H1 (cell line): ENCODE results near the gene SYNRG. TPM values are rescaled to one million over a fixed set of nuclear protein-coding genes. Genes with fewer than 3 reads are reported as not detected.

Experiments
- CTCF ChIA-PET: fragments of 300-600 bp; sonication (Branson Sonifier 250); formaldehyde crosslinking; loops from one replicate; lab custom pipeline; 2021; ENCODE audit not compliant: partially characterized antibody; lab: Charles Lee
- POLR2A ChIA-PET: fragments of 300-600 bp; sonication (Branson Sonifier 250); formaldehyde crosslinking; loops from one replicate; lab custom pipeline; 2021; ENCODE audit warnings: inconsistent platforms; ENCODE audit not compliant: partially characterized antibody; lab: Charles Lee
- DNase-seq, 2 experiments: peaks; one replicate each; pipeline versions ENCODE4 v3.0.0 to v3.0.0-alpha.2; 2010 to 2022; ENCODE audit warnings: low spot score in 2 of 2, low read depth in 1 of 2, mixed read lengths in 1 of 2
- FAIRE-seq: peaks from 2 replicates; lab custom pipeline; 2011; peaks lifted over from hg19 to GRCh38; lab: Jason Lieb, UNC
- H2AFZ ChIP-seq: 2 replicates; pipeline ENCODE4 v1.8.1; 2012; ENCODE audit warnings: low read length, inconsistent platforms
- H2AK5ac ChIP-seq: 2 replicates; pipeline ENCODE4 v1.6.1; 2013; ENCODE audit warnings: low read depth, low read length
- H2BK120ac ChIP-seq: replicated peaks from 2 replicates; pipeline ENCODE3; 2013; ENCODE audit warnings: low read depth, low read length, inconsistent platforms
- H2BK12ac ChIP-seq: 2 replicates; pipeline ENCODE4 v1.6.1; 2013; ENCODE audit warnings: low read depth, low read length
- H2BK15ac ChIP-seq: 2 replicates; pipeline ENCODE4 v1.6.1; 2013; ENCODE audit warnings: low read length
- H2BK20ac ChIP-seq: 2 replicates; pipeline ENCODE4 v1.6.1; 2013; ENCODE audit warnings: low read length
- H2BK5ac ChIP-seq: 2 replicates; pipeline ENCODE4 v1.6.1; 2013; ENCODE audit warnings: low read depth, low read length
- H3K14ac ChIP-seq: 2 replicates; pipeline ENCODE4 v1.6.1; 2013; ENCODE audit warnings: inconsistent platforms; ENCODE audit not compliant: insufficient read length
- H3K18ac ChIP-seq: 2 replicates; pipeline ENCODE4 v1.6.1; 2013; ENCODE audit warnings: low read length; ENCODE audit errors: extremely low read depth
- H3K23ac ChIP-seq: 2 replicates; pipeline ENCODE4 v1.6.1; 2013; ENCODE audit warnings: inconsistent platforms; ENCODE audit not compliant: insufficient read length
- H3K23me2 ChIP-seq: 2 replicates; pipeline ENCODE4 v1.6.1; 2013; ENCODE audit warnings: low read depth, low read length
- H3K27ac ChIP-seq: 2 replicates; pipeline ENCODE4 v1.6.1; 2011; ENCODE audit warnings: low read depth, low read length, inconsistent platforms
- H3K27me3 ChIP-seq, 4 experiments: replicated peaks in 1 of 4; 1 replicate in 1 of 4; 2 replicates in 3 of 4; pipeline versions ENCODE4 v1.6.1 to v1.8.1; 2011 to 2013; ENCODE audit warnings: low read length in 3 of 4, mild to moderate bottlenecking in 3 of 4, inconsistent platforms in 2 of 4, mixed read lengths in 2 of 4, moderate library complexity in 1 of 4; ENCODE audit not compliant: control insufficient read depth in 3 of 4, insufficient read depth in 3 of 4; ENCODE audit errors: extremely low read depth in 1 of 4
- H3K36me3 ChIP-seq, 4 experiments: 2 replicates each; pipeline versions ENCODE4 v1.6.1 to v1.8.1; 2011 to 2013; ENCODE audit warnings: mild to moderate bottlenecking in 4 of 4, low read length in 3 of 4, moderate library complexity in 2 of 4, control low read depth in 1 of 4, inconsistent platforms in 1 of 4; ENCODE audit not compliant: insufficient read depth in 4 of 4, control insufficient read depth in 2 of 4
- H3K4ac ChIP-seq: replicated peaks from 2 replicates; pipeline ENCODE3; 2013; ENCODE audit warnings: low read length, low read depth, mixed read lengths, inconsistent platforms; ENCODE audit not compliant: insufficient read length
- H3K4me1 ChIP-seq, 4 experiments: replicated peaks in 1 of 4; 1 replicate in 1 of 4; 2 replicates in 3 of 4; pipeline versions ENCODE4 v1.6.1 to v1.8.1; 2011 to 2013; ENCODE audit warnings: low read length in 3 of 4, inconsistent platforms in 2 of 4, mixed read lengths in 1 of 4; ENCODE audit not compliant: insufficient read depth in 4 of 4, control insufficient read depth in 3 of 4
- H3K4me2 ChIP-seq, 2 experiments: 2 replicates each; pipeline versions ENCODE4 v1.6.1 to v1.8.1; 2011 to 2013; ENCODE audit warnings: low read depth in 2 of 2, low read length in 2 of 2, control low read depth in 1 of 2, inconsistent platforms in 1 of 2, mild to moderate bottlenecking in 1 of 2; ENCODE audit not compliant: insufficient read depth in 1 of 2
- H3K4me3 ChIP-seq, 4 experiments: fragments of 200-600, 300-600 bp in 1 of 4; sonication (generic), shearing (Covaris generic), sonication (Bioruptor Twin) in 1 of 4; 2 replicates each; pipeline versions ENCODE4 v1.5.1 to v1.8.1; 2011 to 2016; ENCODE audit warnings: low read length in 4 of 4, low read depth in 3 of 4, control low read depth in 2 of 4, inconsistent platforms in 2 of 4, mild to moderate bottlenecking in 2 of 4, mixed read lengths in 1 of 4, moderate library complexity in 1 of 4; ENCODE audit not compliant: insufficient read depth in 2 of 4; ENCODE audit errors: extremely low read depth in 1 of 4
- H3K56ac ChIP-seq: replicated peaks from 2 replicates; pipeline ENCODE3; 2013; ENCODE audit warnings: low read depth, mild to moderate bottlenecking, mixed read lengths, low read length, inconsistent platforms; ENCODE audit not compliant: insufficient read length
- H3K79me1 ChIP-seq: 2 replicates; pipeline ENCODE4 v1.6.1; 2013; ENCODE audit warnings: low read depth, low read length, control low read depth
- H3K79me2 ChIP-seq, 2 experiments: 2 replicates each; pipeline versions ENCODE4 v1.6.1 to v1.8.1; 2012 to 2013; ENCODE audit warnings: low read length in 2 of 2, mild to moderate bottlenecking in 2 of 2, inconsistent platforms in 1 of 2; ENCODE audit not compliant: insufficient read depth in 2 of 2, control insufficient read depth in 1 of 2
- H3K9ac ChIP-seq, 4 experiments: replicated peaks in 1 of 4; 1 replicate in 1 of 4; 2 replicates in 3 of 4; pipeline versions ENCODE4 v1.6.1 to v1.8.1; 2011 to 2013; ENCODE audit warnings: low read depth in 3 of 4, low read length in 3 of 4, control low read depth in 2 of 4, mild to moderate bottlenecking in 2 of 4, moderate library complexity in 2 of 4, inconsistent platforms in 1 of 4; ENCODE audit errors: extremely low read depth in 1 of 4
- H3K9me3 ChIP-seq, 2 experiments: 2 replicates each; pipeline versions ENCODE4 v1.6.1 to v1.8.1; 2012 to 2013; ENCODE audit warnings: mild to moderate bottlenecking in 2 of 2, moderate library complexity in 2 of 2, control low read depth in 1 of 2, inconsistent platforms in 1 of 2, low read depth in 1 of 2, low read length in 1 of 2, mixed read lengths in 1 of 2; ENCODE audit not compliant: insufficient read depth in 2 of 2
- H4K20me1 ChIP-seq, 2 experiments: replicated peaks in 1 of 2; 2 replicates each; pipeline versions ENCODE3 to v1.8.1; 2011 to 2013; ENCODE audit warnings: inconsistent platforms in 2 of 2, low read length in 2 of 2, mild to moderate bottlenecking in 1 of 2; ENCODE audit not compliant: insufficient read depth in 2 of 2, control insufficient read depth in 1 of 2
- H4K5ac ChIP-seq: 2 replicates; pipeline ENCODE4 v1.6.1; 2013; ENCODE audit warnings: low read length, low read depth, mixed read lengths, inconsistent platforms; ENCODE audit not compliant: insufficient read length
- H4K8ac ChIP-seq: 2 replicates; pipeline ENCODE4 v1.8.0; 2013; ENCODE audit warnings: mild to moderate bottlenecking, moderate library complexity, low read length, inconsistent platforms; ENCODE audit not compliant: insufficient read depth; ENCODE audit errors: extremely low read depth
- H4K91ac ChIP-seq: replicated peaks from 2 replicates; pipeline ENCODE3; 2013; ENCODE audit warnings: low read length, mixed read lengths, inconsistent platforms; ENCODE audit not compliant: insufficient read length
- MAFK ChIP-seq: IDR thresholded peaks from 2 replicates; pipeline ENCODE4 v1.6.1; 2012; ENCODE audit warnings: low read depth, mild to moderate bottlenecking, improper control_type of control experiment, low read length
- RNF2 ChIP-seq: fragments of 200-900, 300-1000 bp; sonication (generic); IDR thresholded peaks from 2 replicates; pipeline ENCODE4 v1.7.1; 2016; ENCODE audit warnings: borderline replicate concordance, low read depth, mild to moderate bottlenecking, antibody characterized with exemption, low read length; ENCODE audit not compliant: poor library complexity, severe bottlenecking; ENCODE audit errors: missing control alignments
- SP2 ChIP-seq: IDR thresholded peaks from 2 replicates; pipeline ENCODE4 v1.6.1; 2012; ENCODE audit warnings: mild to moderate bottlenecking, low read length, inconsistent platforms
- WGBS, 2 experiments: shearing (Covaris generic) in 1 of 2; methylation state at CpG; one replicate each; pipeline versions ENCODE4 v1.1.6 to v1.1.7; 2013 to 2015; ENCODE audit warnings: low lambda C conversion rate in 2 of 2, mixed read lengths in 2 of 2, inconsistent platforms in 1 of 2, low coverage in 1 of 2, missing lambda C conversion rate in 1 of 2; ENCODE audit not compliant: insufficient replicate concordance in 2 of 2, insufficient coverage in 1 of 2, insufficient read length in 1 of 2; ENCODE audit errors: extremely low coverage in 1 of 2, missing lambda C conversion rate in 1 of 2; 5-methylcytosine and 5-hydroxymethylcytosine counted together
- polyA plus RNA-seq, 7 experiments: library from polyadenylated mRNA; depleted of rRNA in 3 of 7; stranded (reverse) in 5 of 7; unstranded in 2 of 7; fragments of >200 nt in 5 of 7; fragments of 200-250 nt in 2 of 7; gene quantifications; 1 replicate in 5 of 7; 2 replicates in 1 of 7; 4 replicates in 1 of 7; pipeline versions ENCODE4 v1.2.1 to v1.2.3, GENCODE V29; 2011 to 2013; ENCODE audit warnings: missing spikeins in 2 of 7, mixed read lengths in 2 of 7
- total RNA-seq: library from RNA; stranded (reverse); fragmentation: NEBNext Ultra II Directional; extraction: Animal tissue kit (Norgen Biotek cat#: 25700); gene quantifications from 2 replicates; pipeline ENCODE4 v1.2.1, GENCODE V29; 2021

SYNRG gene
- total and polyA plus RNA-seq, 2 of the 8 experiments (the other 6 are each of a cell fraction or from before 2014, with no cell fraction given): 7.7 to 31.7 TPM

DNA sequence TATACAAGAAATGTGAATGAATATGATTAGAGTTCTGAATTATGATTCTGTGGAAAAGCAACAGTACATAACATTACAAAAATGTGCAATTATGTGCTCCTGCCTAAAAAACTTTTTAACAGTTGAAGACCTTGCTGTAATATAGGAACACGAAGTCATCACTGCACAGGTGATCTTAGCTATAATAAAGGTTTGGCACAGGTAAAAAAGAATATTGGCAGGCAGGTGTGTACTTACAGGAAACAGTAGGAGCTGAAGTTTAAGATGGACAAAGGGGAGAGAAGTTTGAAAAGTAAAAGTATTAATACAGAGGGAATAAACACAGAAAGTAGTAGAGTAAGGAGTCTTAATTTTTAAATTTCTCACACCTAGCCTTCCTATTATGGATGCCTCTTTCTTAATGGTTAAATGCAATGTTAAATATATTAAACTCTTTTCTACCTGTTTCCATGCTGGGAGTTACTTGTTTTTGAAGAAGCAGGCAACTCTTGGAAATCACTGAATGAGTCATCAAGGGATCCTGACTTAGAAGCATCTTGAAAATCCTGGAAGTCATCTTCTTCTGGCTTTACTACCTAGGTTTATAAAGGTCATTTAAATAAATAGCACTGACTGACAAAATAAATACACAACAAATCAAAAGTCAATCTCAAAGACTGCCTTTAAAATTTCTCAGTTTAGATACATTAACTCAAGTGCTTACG lies 40.7 kb downstream of the SYNRG start:
- no peaks in the 10 kb centered on the region for H3K4me1 ChIP-seq
- FAIRE-seq: no peak
- TF ChIP-seq RNF2 (no peak), MAFK (no peak), SP2 (no peak)

More for the DNA sequence above, 40.7 kb downstream of the SYNRG start:
- Histone ChIP-seq H3K14ac (no peak overlapping the region), H2BK5ac (no peak overlapping the region), H2BK20ac (no peak overlapping the region), H3K9ac (no peak overlapping the region), H3K23me2 (no peaks in the 10 kb centered on the region), H3K9me3 (no peaks in the 10 kb centered on the region), H2BK12ac (no peak overlapping the region), H3K56ac (no peak overlapping the region), H3K4me2 (no peak overlapping the region), H4K91ac (no peak overlapping the region), H2AFZ (no peak overlapping the region), H2BK120ac (no peak overlapping the region), H4K5ac (no peak overlapping the region), H3K27ac (no peak overlapping the region), H3K79me2 (no peaks in the 10 kb centered on the region), H3K4me3 (no peak overlapping the region), H3K79me1 (no peaks in the 10 kb centered on the region), H4K8ac (no peak overlapping the region), H3K27me3 (no peaks in the 10 kb centered on the region), H4K20me1 (peaks cover 0 to 2% of the 10 kb centered on the region in 2 experiments), H2BK15ac (no peak overlapping the region), H3K23ac (no peak overlapping the region), H3K36me3 (peaks cover 6 to 36% (median 20%) of the 10 kb centered on the region in 4 experiments; a peak in 7 of 8 replicates), H2AK5ac (no peak overlapping the region), H3K4ac (no peak overlapping the region), H3K18ac (no peak overlapping the region)
- WGBS, 2 experiments: 83% methylated on average over 2 of the region's 2 CpGs; no CpG with 5 or more reads in 1 of the 2 experiments
- ChIA-PET CTCF (interaction anchor here (0.6 to 5.0 kb wide), 10 partner anchors 12 to 195 kb away, joined by 3 to 71 read pairs (median 13); partner anchors contain the start of gene SYNRG), POLR2A (interaction anchor here (0.7 kb wide), 1 partner anchor 261 kb away, joined by 3 read pairs; no protein-coding TSS in a partner anchor)
- no peak for DNase-seq
